ENCODE data around the gene ZSCAN26.

- TF ChIP-seq CTCF (IDR thresholded peaks at IDR 0.05), result no peak
- TF ChIP-seq EZH2 (IDR thresholded peaks at IDR 0.05; ENCODE audit: borderline replicate concordance, insufficient read depth, low read depth, low read length, poor library complexity, severe bottlenecking), result no peak
These were observed 57.0 kb downstream of the ZSCAN26 start for GRCh38 chr6:28323813-28324424.

Measured in B cell (primary cell).